BE2C (cell line): ENCODE measurements around the gene INPP4B.

ENCODE experiments used
- DNase-seq: peaks from one replicate; pipeline ENCODE4 v3.0.0-alpha.2; 2020
- H3K27me3 ChIP-seq: fragments of 250-450 bp; sonication (Bioruptor Pico); 2 replicates; pipeline ENCODE4 v1.5.1; 2020; ENCODE audit warnings: mild to moderate bottlenecking
- H3K36me3 ChIP-seq: fragments of 250-450 bp; sonication (Bioruptor Pico); 2 replicates; pipeline ENCODE4 v1.5.1; 2020; ENCODE audit warnings: mild to moderate bottlenecking
- H3K4me1 ChIP-seq: fragments of 250-450 bp; sonication (Bioruptor Pico); 2 replicates; pipeline ENCODE4 v1.5.1; 2020
- H3K4me3 ChIP-seq: 2 replicates; pipeline ENCODE4 v1.5.1; 2011; ENCODE audit warnings: low read depth, low read length
- H3K9me3 ChIP-seq: fragments of 250-450 bp; sonication (Bioruptor Pico); 2 replicates; pipeline ENCODE4 v1.5.1; 2020
- CTCF ChIP-seq: IDR thresholded peaks from 2 replicates; pipeline ENCODE4 v1.5.1; 2012; ENCODE audit warnings: mild to moderate bottlenecking, low read depth, low read length

Gene INPP4B

DNA sequence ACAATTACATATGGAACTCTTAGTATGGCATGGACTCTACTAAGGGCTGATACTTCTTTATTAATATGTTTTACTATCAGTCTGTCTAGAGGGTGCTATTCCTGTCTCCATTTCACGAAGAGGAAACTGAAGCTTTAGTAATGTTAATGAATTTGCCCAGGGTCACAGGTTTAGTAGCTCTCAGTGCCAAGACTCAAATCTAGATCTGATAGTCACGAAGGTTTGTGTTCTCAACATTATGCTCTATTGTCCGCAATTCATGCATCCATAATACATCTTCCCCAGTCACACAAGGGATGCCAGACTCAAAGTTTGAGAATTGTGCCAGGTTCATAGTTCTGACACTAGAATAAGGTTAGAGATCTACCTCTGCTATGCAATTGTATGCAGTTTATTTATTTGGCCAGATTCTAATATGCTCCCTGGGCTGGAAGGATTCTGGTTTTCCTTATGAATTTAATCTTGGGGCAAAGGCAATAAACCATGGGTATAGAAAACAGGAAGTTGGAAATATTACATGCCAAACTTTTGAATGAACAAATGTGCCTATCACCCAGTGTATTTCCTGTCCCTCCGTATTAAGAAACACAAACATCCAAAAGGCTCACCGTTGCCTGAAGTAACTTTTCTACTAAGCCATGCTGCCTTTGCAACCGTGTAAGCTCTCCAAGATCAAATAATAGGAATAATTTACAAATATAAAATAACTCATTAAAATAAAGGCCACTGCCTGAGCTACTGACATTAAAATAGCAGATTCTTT is 478.5 kb downstream of the INPP4B start:
- H3K4me3 ChIP-seq, result no peak overlapping the region
- no peaks in the 10 kb centered on the region for H3K27me3 ChIP-seq
- TF ChIP-seq CTCF, result no peak
- no peaks in the 10 kb centered on the region for H3K36me3 ChIP-seq
- H3K9me3 ChIP-seq, result no peaks in the 10 kb centered on the region
- no peak for DNase-seq
- H3K4me1 ChIP-seq, result no peaks in the 10 kb centered on the region

GRCh38 chr4:142366769-142367181 is 479.3 kb downstream of the INPP4B start:
- no peaks in the 10 kb centered on the region for H3K27me3 ChIP-seq
- H3K9me3 ChIP-seq, result no peaks in the 10 kb centered on the region
- H3K36me3 ChIP-seq, result no peaks in the 10 kb centered on the region
- no peak for DNase-seq
- H3K4me1 ChIP-seq, result no peaks in the 10 kb centered on the region
- TF ChIP-seq CTCF, result no peak
- no peak overlapping the region for H3K4me3 ChIP-seq

DNA sequence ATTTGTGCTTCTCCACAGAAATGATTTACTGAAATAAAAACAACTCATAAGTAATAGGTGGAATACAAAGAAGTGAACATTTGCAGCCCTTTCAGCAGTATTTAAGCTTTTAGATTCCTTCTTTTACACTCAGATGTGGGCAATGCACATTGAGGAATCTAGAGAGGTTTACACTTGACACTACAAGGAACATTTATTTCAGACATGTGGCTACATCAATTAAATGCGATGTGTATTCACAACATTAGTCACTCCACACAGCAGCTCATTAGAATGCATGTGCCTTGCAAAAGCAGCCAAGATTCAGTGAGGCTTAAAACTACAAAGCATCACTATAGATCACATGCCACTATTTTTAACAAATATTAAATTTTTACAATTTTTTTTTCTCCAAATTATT is 480.7 kb downstream of the INPP4B start:
- Histone ChIP-seq H3K9me3 (no peaks in the 10 kb centered on the region), H3K4me1 (no peaks in the 10 kb centered on the region), H3K4me3 (no peak overlapping the region), H3K36me3 (no peaks in the 10 kb centered on the region), H3K27me3 (no peaks in the 10 kb centered on the region)
- no peak for TF ChIP-seq CTCF
- no peak for DNase-seq

GRCh38 chr4:142363686-142364085 is 482.4 kb downstream of the INPP4B start:
- no peaks in the 10 kb centered on the region for H3K36me3 ChIP-seq
- no peaks in the 10 kb centered on the region for H3K9me3 ChIP-seq
- H3K27me3 ChIP-seq, result no peaks in the 10 kb centered on the region
- no peak for TF ChIP-seq CTCF
- DNase-seq, result no peak
- H3K4me3 ChIP-seq, result no peak overlapping the region
- no peaks in the 10 kb centered on the region for H3K4me1 ChIP-seq

GRCh38 chr4:142361981-142362380 is 484.1 kb downstream of the INPP4B start:
- no peak for DNase-seq
- Histone ChIP-seq H3K4me3 (no peak overlapping the region), H3K27me3 (no peaks in the 10 kb centered on the region), H3K9me3 (no peaks in the 10 kb centered on the region), H3K4me1 (no peaks in the 10 kb centered on the region), H3K36me3 (no peaks in the 10 kb centered on the region)
- TF ChIP-seq CTCF, result no peak

DNA sequence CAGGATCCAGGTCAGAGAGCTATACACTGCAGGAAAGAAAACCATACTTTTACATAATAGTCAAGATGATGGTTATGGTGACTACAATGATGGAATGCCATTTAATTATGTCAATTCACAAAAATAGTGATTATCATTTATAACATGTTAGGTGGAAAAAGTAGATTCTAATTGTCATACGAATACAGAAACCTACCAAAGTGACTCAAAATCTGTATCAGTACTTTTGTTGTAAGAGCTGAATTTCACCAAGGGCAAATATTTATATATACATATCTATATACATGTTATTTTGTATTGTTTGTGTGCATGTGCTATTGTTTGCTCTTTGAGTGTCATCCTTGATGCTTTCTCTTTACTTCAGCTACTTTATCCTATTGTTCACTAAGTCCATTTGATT is 485.4 kb downstream of the INPP4B start:
- Histone ChIP-seq H3K36me3 (no peaks in the 10 kb centered on the region), H3K9me3 (no peaks in the 10 kb centered on the region), H3K4me3 (no peak overlapping the region), H3K27me3 (no peaks in the 10 kb centered on the region), H3K4me1 (no peaks in the 10 kb centered on the region)
- TF ChIP-seq CTCF, result no peak
- no peak for DNase-seq
